Naive thymus-derived CD4-positive, alpha-beta T cell (primary cell): ENCODE measurements around the gene HOXD1. TPM values are rescaled to one million over a fixed set of nuclear protein-coding genes. Genes with fewer than 3 reads are reported as not detected.

Source experiments
- ATAC-seq: fragments of 150-1000 bp; cut with Tn5 transposase; 2 replicates; pipeline ENCODE4 v1.10.0; 2021; ENCODE audit warnings: mild to moderate bottlenecking, moderate library complexity
- CTCF ChIA-PET: fragments of 350-600 bp; sonication (Branson Sonifier 250); formaldehyde crosslinking; loops from one replicate; lab custom pipeline; 2021; ENCODE audit warnings: antibody characterized with exemption; lab: Charles Lee
- POLR2A ChIA-PET: fragments of 350-600 bp; sonication (Branson Sonifier 250); formaldehyde crosslinking; loops from one replicate; lab custom pipeline; 2021; ENCODE audit warnings: antibody characterized with exemption, inconsistent platforms; lab: Charles Lee
- DNase-seq, 9 donors: peaks; one replicate each; pipeline versions ENCODE4 v3.0.0 to v3.0.0-alpha.2; 2020 to 2022; ENCODE audit warnings: mixed read lengths in 1 of 9
- H3K27ac ChIP-seq: one replicate; pipeline ENCODE4 v1.7.0; 2013; ENCODE audit warnings: mild to moderate bottlenecking, low read depth, low read length, moderate library complexity
- H3K27me3 ChIP-seq, 2 donors: one replicate each; pipeline ENCODE4 v1.7.0; 2013; ENCODE audit warnings: low read length in 2 of 2, mild to moderate bottlenecking in 2 of 2, moderate library complexity in 2 of 2; ENCODE audit not compliant: control insufficient read depth in 2 of 2, insufficient read depth in 2 of 2
- H3K36me3 ChIP-seq, 3 experiments: 1 replicate in 2 of 3; 2 replicates in 1 of 3; pipeline ENCODE4 v1.7.0; 2013; ENCODE audit warnings: low read length in 3 of 3, mild to moderate bottlenecking in 3 of 3, moderate library complexity in 1 of 3; ENCODE audit not compliant: insufficient read depth in 3 of 3, control insufficient read depth in 2 of 3
- H3K4me1 ChIP-seq, 2 donors: one replicate each; pipeline ENCODE4 v1.7.0; 2013; ENCODE audit warnings: low read length in 2 of 2, mild to moderate bottlenecking in 2 of 2, moderate library complexity in 1 of 2; ENCODE audit not compliant: control insufficient read depth in 2 of 2, insufficient read depth in 2 of 2
- H3K4me3 ChIP-seq: 2 replicates; pipeline ENCODE4 v1.7.0; 2013; ENCODE audit warnings: mild to moderate bottlenecking, low read length
- H3K9me3 ChIP-seq, 3 experiments: 1 replicate in 2 of 3; 2 replicates in 1 of 3; pipeline ENCODE4 v1.7.0; 2013; ENCODE audit warnings: low read length in 3 of 3; ENCODE audit not compliant: control insufficient read depth in 2 of 3
- H3K27ac Mint-ChIP-seq, 9 donors: one replicate each; pipeline ENCODE4 v1.8.0; 2020 to 2022; ENCODE audit warnings: mixed read lengths in 9 of 9, mild to moderate bottlenecking in 8 of 9, moderate library complexity in 5 of 9, inconsistent platforms in 2 of 9
- H3K27me3 Mint-ChIP-seq, 5 donors: one replicate each; pipeline ENCODE4 v1.8.0; 2021 to 2022; ENCODE audit warnings: mixed read lengths in 5 of 5, mild to moderate bottlenecking in 1 of 5
- H3K36me3 Mint-ChIP-seq, 5 donors: one replicate each; pipeline ENCODE4 v1.8.0; 2020 to 2022; ENCODE audit warnings: mixed read lengths in 5 of 5, mild to moderate bottlenecking in 3 of 5, inconsistent platforms in 1 of 5
- H3K4me1 Mint-ChIP-seq, 7 donors: one replicate each; pipeline ENCODE4 v1.8.0; 2020 to 2022; ENCODE audit warnings: mixed read lengths in 7 of 7, mild to moderate bottlenecking in 3 of 7, inconsistent platforms in 1 of 7
- H3K4me3 Mint-ChIP-seq, 10 donors: one replicate each; pipeline ENCODE4 v1.8.0; 2020 to 2022; ENCODE audit warnings: mild to moderate bottlenecking in 10 of 10, mixed read lengths in 10 of 10, moderate library complexity in 6 of 10, inconsistent platforms in 2 of 10
- H3K9me3 Mint-ChIP-seq, 11 donors: one replicate each; pipeline ENCODE4 v1.8.0; 2020 to 2022; ENCODE audit warnings: mixed read lengths in 11 of 11, mild to moderate bottlenecking in 4 of 11, inconsistent platforms in 1 of 11, moderate library complexity in 1 of 11
- intact Hi-C, 2 donors: fragments of 100-400 bp; cut with micrococcal nuclease; formaldehyde crosslinking; loops; one replicate each; pipeline ENCODE4 v1.15.1; 2023
- polyA plus RNA-seq, 2 donors: library from polyadenylated mRNA; unstranded; fragments of 300-500 nt; fragmentation: Illumina TruSeq; gene quantifications; one replicate each; pipeline ENCODE4 v1.2.3, GENCODE V29; 2021
- total RNA-seq, 6 experiments: library from RNA in 5 of 6; stranded (reverse) in 5 of 6; gene quantifications; 1 replicate in 5 of 6; 2 replicates in 1 of 6; pipeline ENCODE4 v1.2.3 and lab custom pipeline; 2021 to 2026

HOXD1 gene
- total and polyA plus RNA-seq, 7 experiments from 2014 or later = not detected

- Histone ChIP-seq H3K27me3 (peaks cover 4 to 20% of the 10 kb centered on the region in 2 donors), H3K9me3 (no peaks in the 10 kb centered on the region), H3K27ac (no peak overlapping the region), H3K36me3 (no peaks in the 10 kb centered on the region), H3K4me3 (no peak overlapping the region), H3K4me1 (peaks cover 3 to 9% of the 10 kb centered on the region in 2 donors)
- Mint-ChIP-seq H3K4me3 (peak overlapping the region; percentile 48 to 94 (median 74)), H3K27me3 (peaks cover 72 to 84% (median 80%) of the 10 kb centered on the region in 5 donors), H3K36me3 (no peaks in the 10 kb centered on the region), H3K4me1 (peaks cover 11 to 24% (median 21%) of the 10 kb centered on the region in 7 donors), H3K27ac (no peak overlapping the region), H3K9me3 (peaks cover 0 to 7% (median 0%) of the 10 kb centered on the region in 11 donors)
- ChIA-PET CTCF (no interaction called here), POLR2A (interaction anchor here (0.7 kb wide), 1 partner anchor 276 kb away, joined by 3 read pairs; no protein-coding TSS in a partner anchor)
- intact Hi-C loops = no loop called here
- ATAC-seq (no peak), DNase-seq (no peak)
Observed at GRCh38 chr2:176189681-176190641, 1.5 kb downstream of the HOXD1 start.

- ChIA-PET POLR2A (no interaction called here), CTCF (interaction anchor here (0.7 kb wide), 1 partner anchor 952 kb away, joined by 3 read pairs; no protein-coding TSS in a partner anchor)
- Histone ChIP-seq H3K27me3 (peaks cover 4 to 20% of the 10 kb centered on the region in 2 donors), H3K36me3 (no peaks in the 10 kb centered on the region), H3K27ac (no peak overlapping the region), H3K9me3 (no peaks in the 10 kb centered on the region), H3K4me1 (peaks cover 3 to 9% of the 10 kb centered on the region in 2 donors), H3K4me3 (no peak overlapping the region)
- DNase-seq = no peak
- Mint-ChIP-seq H3K4me3 (no peak overlapping the region), H3K27ac (no peak overlapping the region), H3K36me3 (peaks cover 0 to 5% (median 0%) of the 10 kb centered on the region in 5 donors), H3K27me3 (peaks cover 66 to 82% (median 78%) of the 10 kb centered on the region in 5 donors), H3K4me1 (peaks cover 7 to 19% (median 17%) of the 10 kb centered on the region in 7 donors), H3K9me3 (peaks cover 0 to 9% (median 0%) of the 10 kb centered on the region in 11 donors)
- intact Hi-C loops = no loop called here
- ATAC-seq = no peak
Observed at GRCh38 chr2:176192351-176192750, 3.9 kb downstream of the HOXD1 start.

GRCh38 chr2:176193048-176193447, 4.6 kb downstream of the HOXD1 start:
- Histone ChIP-seq H3K27me3 (peaks cover 4 to 16% of the 10 kb centered on the region in 2 donors), H3K36me3 (no peaks in the 10 kb centered on the region), H3K27ac (no peak overlapping the region), H3K4me3 (no peak overlapping the region), H3K4me1 (peaks cover 0 to 9% of the 10 kb centered on the region in 2 donors), H3K9me3 (no peaks in the 10 kb centered on the region)
- CTCF ChIA-PET = no interaction called here
- intact Hi-C loops = no loop called here
- peaks cover 0 to 7% (median 0%) of the 10 kb centered on the region in 11 donors for H3K9me3 Mint-ChIP-seq
- DNase-seq (no peak), ATAC-seq (no peak)
- peaks cover 0 to 5% (median 0%) of the 10 kb centered on the region in 5 donors for H3K36me3 Mint-ChIP-seq
- H3K4me1 Mint-ChIP-seq = peaks cover under 1 to 12% (median 10%) of the 10 kb centered on the region in 7 donors
- POLR2A ChIA-PET = no interaction called here
- no peak overlapping the region for H3K4me3 Mint-ChIP-seq
- peaks cover 62 to 82% (median 78%) of the 10 kb centered on the region in 5 donors for H3K27me3 Mint-ChIP-seq
- H3K27ac Mint-ChIP-seq = no peak overlapping the region

- no peak overlapping the region for H3K27ac Mint-ChIP-seq
- H3K36me3 Mint-ChIP-seq = peaks cover 0 to 5% (median 0%) of the 10 kb centered on the region in 5 donors
- Histone ChIP-seq H3K9me3 (no peaks in the 10 kb centered on the region), H3K27me3 (no peaks in the 10 kb centered on the region), H3K4me3 (no peak overlapping the region), H3K36me3 (no peaks in the 10 kb centered on the region), H3K27ac (no peak overlapping the region), H3K4me1 (no peaks in the 10 kb centered on the region)
- DNase-seq = no peak
- no peaks in the 10 kb centered on the region for H3K4me1 Mint-ChIP-seq
- POLR2A ChIA-PET = no interaction called here
- H3K4me3 Mint-ChIP-seq = no peak overlapping the region
- no peak for ATAC-seq
- intact Hi-C loops = no loop called here
- peaks cover 25 to 59% (median 51%) of the 10 kb centered on the region in 5 donors for H3K27me3 Mint-ChIP-seq
- CTCF ChIA-PET = no interaction called here
- peaks cover 0 to 14% (median 3%) of the 10 kb centered on the region in 11 donors for H3K9me3 Mint-ChIP-seq
Observed at GRCh38 chr2:176199902-176200301, 11.4 kb downstream of the HOXD1 start.

- no peak overlapping the region for H3K4me3 ChIP-seq
- ATAC-seq = no peak
- intact Hi-C loops = no loop called here
- Mint-ChIP-seq H3K9me3 (peaks cover 0 to 15% (median 4%) of the 10 kb centered on the region in 11 donors), H3K27me3 (peaks cover 23 to 50% (median 47%) of the 10 kb centered on the region in 5 donors), H3K4me3 (no peak overlapping the region), H3K27ac (no peak overlapping the region), H3K4me1 (no peaks in the 10 kb centered on the region), H3K36me3 (peaks cover 0 to 5% (median 0%) of the 10 kb centered on the region in 5 donors)
- POLR2A ChIA-PET = no interaction called here
- no peaks in the 10 kb centered on the region for H3K4me1 ChIP-seq
- CTCF ChIA-PET = no interaction called here
- H3K9me3 ChIP-seq = no peaks in the 10 kb centered on the region
- H3K27me3 ChIP-seq = no peaks in the 10 kb centered on the region
- no peak for DNase-seq
- H3K36me3 ChIP-seq = no peaks in the 10 kb centered on the region
- H3K27ac ChIP-seq = no peak overlapping the region
Observed at GRCh38 chr2:176200971-176201370, 12.5 kb downstream of the HOXD1 start.

- H3K27me3 Mint-ChIP-seq = peaks cover 22 to 40% (median 35%) of the 10 kb centered on the region in 5 donors
- POLR2A ChIA-PET = no interaction called here
Observed at GRCh38 chr2:176202491-176202890, 14.0 kb downstream of the HOXD1 start.

More at GRCh38 chr2:176202491-176202890, 14.0 kb downstream of the HOXD1 start:
- Histone ChIP-seq H3K4me3 (no peak overlapping the region), H3K4me1 (no peaks in the 10 kb centered on the region), H3K36me3 (no peaks in the 10 kb centered on the region), H3K27ac (no peak overlapping the region), H3K27me3 (no peaks in the 10 kb centered on the region), H3K9me3 (no peaks in the 10 kb centered on the region)
- H3K9me3 Mint-ChIP-seq = peaks cover 0 to 10% (median 4%) of the 10 kb centered on the region in 11 donors
- H3K27ac Mint-ChIP-seq = no peak overlapping the region
- H3K36me3 Mint-ChIP-seq = no peaks in the 10 kb centered on the region
- intact Hi-C loops = no loop called here
- H3K4me3 Mint-ChIP-seq = no peak overlapping the region
- ATAC-seq = no peak
- DNase-seq = no peak
- CTCF ChIA-PET = no interaction called here
- H3K4me1 Mint-ChIP-seq = no peaks in the 10 kb centered on the region
